Uterus (tissue), 4 donors: ENCODE results near the gene INPP5B. TPM values are rescaled to one million over a fixed set of nuclear protein-coding genes. Genes with fewer than 3 reads are reported as not detected.
"Not testable (repeated sequence)": the region's sequence is repeated elsewhere in the genome, so short reads cannot be mapped to it uniquely, and the experiment has no call there.

ENCODE experiments used
- DNase-seq, 2 donors: peaks; one replicate each; pipeline ENCODE4 v3.0.0-alpha.2; 2019 to 2020
- H3K27ac ChIP-seq, 2 donors: fragments of 200-600 bp; sonication (generic); 1 replicate in 1 of 2; 2 replicates in 1 of 2; pipeline ENCODE4 v1.5.1; 2016 to 2018
- H3K27me3 ChIP-seq, 2 donors: fragments of 200-600 bp; sonication (generic); one replicate each; pipeline ENCODE4 v1.5.1; 2018 to 2019; ENCODE audit warnings: control low read depth in 1 of 2
- H3K36me3 ChIP-seq, 2 donors: fragments of 200-600 bp; sonication (generic); one replicate each; pipeline ENCODE4 v1.5.1; 2019; ENCODE audit warnings: control low read depth in 1 of 2
- H3K4me1 ChIP-seq, 2 donors: fragments of 200-600 bp; sonication (generic); one replicate each; pipeline ENCODE4 v1.5.1; 2018 to 2019; ENCODE audit warnings: control low read depth in 1 of 2
- H3K4me3 ChIP-seq, 2 donors: fragments of 200-600 bp; sonication (generic); 1 replicate in 1 of 2; 2 replicates in 1 of 2; pipeline ENCODE4 v1.5.1; 2018 to 2019; ENCODE audit warnings: mild to moderate bottlenecking in 1 of 2
- H3K9me3 ChIP-seq, 2 donors: fragments of 200-600 bp; sonication (generic); one replicate each; pipeline ENCODE4 v1.5.1; 2019; ENCODE audit warnings: control low read depth in 1 of 2
- POLR2A ChIP-seq, 2 donors: fragments of 450-650 bp; IDR thresholded peaks; one replicate each; pipeline ENCODE4 v1.6.1; 2016; ENCODE audit warnings: antibody characterized with exemption in 2 of 2, mild to moderate bottlenecking in 1 of 2, moderate library complexity in 1 of 2
- intact Hi-C: fragments of 100-400 bp; cut with DNase I; formaldehyde crosslinking; loops from one replicate; pipeline ENCODE4 v1.15.1; 2023; ENCODE audit warnings: low total_unique reads
- total RNA-seq, 4 donors: library from RNA; depleted of rRNA in 3 of 4; stranded (reverse); fragments of >200 nt in 3 of 4; gene quantifications; one replicate each; pipeline versions ENCODE4 v1.1.0 to v1.2.4, GENCODE V29; 2014 to 2023
- TF ChIP-seq, protein P1 (sequence below), 4 experiments: fragments of 200-600 bp in 2 of 4; fragments of 450-650 bp in 2 of 4; sonication (generic) in 2 of 4; IDR thresholded peaks; one replicate each; pipeline ENCODE4 v1.5.1; 2016 to 2019; ENCODE audit warnings: antibody characterized with exemption in 4 of 4, mild to moderate bottlenecking in 2 of 4, moderate library complexity in 1 of 4
- donor health status: DM: yes; HTN: yes; CAD: no.

The INPP5B gene
- total RNA-seq, 4 donors from 2014 or later: 20.2 to 79.4 (median 46.8) TPM

DNA sequence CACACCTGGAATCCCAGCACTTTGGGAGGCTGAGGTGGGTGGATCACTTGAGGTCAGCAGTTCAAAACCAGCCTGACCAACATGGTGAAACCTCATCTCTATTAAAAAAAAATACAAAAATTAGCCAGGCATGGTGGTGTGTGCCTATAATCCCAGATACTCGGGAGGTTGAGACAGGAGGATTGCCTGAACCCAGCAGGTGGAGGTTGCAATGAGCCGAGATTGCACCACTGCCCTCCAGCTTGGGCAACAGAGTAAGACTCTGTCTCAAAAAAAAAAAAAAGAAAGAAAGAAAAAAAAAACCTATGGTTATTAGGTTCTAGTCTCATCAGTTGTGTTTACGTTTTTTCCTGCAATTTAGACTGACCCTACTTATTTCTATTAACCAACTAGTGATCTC lies 40.3 kb downstream of the INPP5B start:
- intact Hi-C loops, H3K27ac ChIP-seq: not testable (repeated sequence)

DNA sequence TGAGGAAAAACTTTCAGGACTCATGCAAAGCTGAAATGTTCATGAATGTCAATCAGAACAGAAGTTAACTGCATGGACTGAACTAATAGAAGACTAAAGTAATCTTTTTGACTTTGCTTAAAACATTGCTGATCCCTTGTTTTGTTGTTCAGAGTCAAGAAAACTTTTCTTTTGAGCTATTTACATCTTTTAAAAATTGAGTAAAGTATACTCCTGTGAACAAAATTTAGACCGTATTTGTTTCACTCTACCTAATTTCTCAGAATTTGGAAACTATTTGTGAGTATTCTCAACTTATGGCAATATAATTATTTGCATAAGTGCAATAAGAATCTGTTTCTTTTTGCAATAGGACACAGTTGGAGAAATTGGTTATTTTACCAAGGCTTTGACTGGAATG lies 41.1 kb downstream of the INPP5B start:
- Histone ChIP-seq H3K27ac (no peak overlapping the region), H3K4me3 (no peak overlapping the region), H3K4me1 (no peaks in the 10 kb centered on the region), H3K27me3 (no peaks in the 10 kb centered on the region), H3K9me3 (no peaks in the 10 kb centered on the region), H3K36me3 (no peaks in the 10 kb centered on the region)
- DNase-seq: no peak
- TF ChIP-seq, protein P1, sequence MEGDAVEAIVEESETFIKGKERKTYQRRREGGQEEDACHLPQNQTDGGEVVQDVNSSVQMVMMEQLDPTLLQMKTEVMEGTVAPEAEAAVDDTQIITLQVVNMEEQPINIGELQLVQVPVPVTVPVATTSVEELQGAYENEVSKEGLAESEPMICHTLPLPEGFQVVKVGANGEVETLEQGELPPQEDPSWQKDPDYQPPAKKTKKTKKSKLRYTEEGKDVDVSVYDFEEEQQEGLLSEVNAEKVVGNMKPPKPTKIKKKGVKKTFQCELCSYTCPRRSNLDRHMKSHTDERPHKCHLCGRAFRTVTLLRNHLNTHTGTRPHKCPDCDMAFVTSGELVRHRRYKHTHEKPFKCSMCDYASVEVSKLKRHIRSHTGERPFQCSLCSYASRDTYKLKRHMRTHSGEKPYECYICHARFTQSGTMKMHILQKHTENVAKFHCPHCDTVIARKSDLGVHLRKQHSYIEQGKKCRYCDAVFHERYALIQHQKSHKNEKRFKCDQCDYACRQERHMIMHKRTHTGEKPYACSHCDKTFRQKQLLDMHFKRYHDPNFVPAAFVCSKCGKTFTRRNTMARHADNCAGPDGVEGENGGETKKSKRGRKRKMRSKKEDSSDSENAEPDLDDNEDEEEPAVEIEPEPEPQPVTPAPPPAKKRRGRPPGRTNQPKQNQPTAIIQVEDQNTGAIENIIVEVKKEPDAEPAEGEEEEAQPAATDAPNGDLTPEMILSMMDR (IDR thresholded peaks at IDR 0.05): no peak
- TF ChIP-seq POLR2A (IDR thresholded peaks at IDR 0.05): no peak
- intact Hi-C loops: no loop called here

More for the DNA sequence above, 40.3 kb downstream of the INPP5B start:
- H3K27me3 ChIP-seq, H3K4me1 ChIP-seq, H3K9me3 ChIP-seq, DNase-seq, H3K4me3 ChIP-seq, H3K36me3 ChIP-seq: not testable (repeated sequence)

DNA sequence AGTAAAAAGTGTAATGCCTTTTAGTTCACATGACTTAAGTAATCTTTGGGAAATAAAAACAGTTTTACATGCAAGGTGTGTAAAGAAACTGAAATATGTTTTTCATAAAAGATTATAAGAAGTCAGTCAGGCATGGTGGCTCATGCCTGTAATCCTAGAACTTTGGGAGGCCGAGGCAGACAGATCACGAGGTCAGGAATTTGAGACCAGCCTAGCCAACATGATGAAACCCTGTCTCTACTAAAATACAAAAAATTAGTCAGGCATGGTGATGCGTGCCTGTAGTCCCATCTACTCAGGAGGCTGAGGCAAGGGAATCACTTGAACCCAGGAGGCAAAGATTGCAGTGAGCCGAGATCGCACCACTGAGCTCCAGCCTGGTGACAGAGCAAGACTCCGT lies 42.9 kb downstream of the INPP5B start:
- H3K9me3 ChIP-seq, H3K4me1 ChIP-seq, DNase-seq, H3K4me3 ChIP-seq, H3K36me3 ChIP-seq, H3K27ac ChIP-seq, intact Hi-C loops, H3K27me3 ChIP-seq: not testable (repeated sequence)

DNA sequence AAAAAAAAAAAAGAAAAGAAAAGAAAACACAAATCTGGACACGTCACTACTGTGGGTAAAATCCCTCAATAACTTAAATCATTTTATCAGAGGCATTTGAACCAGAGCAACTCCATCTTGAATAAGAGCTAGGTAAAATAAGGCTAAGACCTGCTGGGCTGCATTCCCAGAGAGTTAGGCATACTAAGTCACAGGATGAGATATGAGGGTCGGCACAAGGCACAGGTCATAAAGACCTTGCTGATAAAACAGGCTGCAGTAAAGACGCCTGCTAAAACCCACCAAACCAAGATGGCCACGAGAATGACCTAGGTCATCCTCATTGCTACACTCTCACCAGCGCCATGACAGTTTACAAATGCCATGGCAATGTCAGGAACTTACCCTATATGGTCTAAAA lies 43.9 kb downstream of the INPP5B start:
- Histone ChIP-seq H3K4me3 (no peak overlapping the region), H3K4me1 (no peaks in the 10 kb centered on the region), H3K36me3 (no peaks in the 10 kb centered on the region), H3K27me3 (no peaks in the 10 kb centered on the region), H3K27ac (no peak overlapping the region), H3K9me3 (no peaks in the 10 kb centered on the region)
- TF ChIP-seq, protein P1 (IDR thresholded peaks at IDR 0.05): no peak
- no peak for TF ChIP-seq POLR2A (IDR thresholded peaks at IDR 0.05)
- intact Hi-C loops: no loop called here
- no peak for DNase-seq

DNA sequence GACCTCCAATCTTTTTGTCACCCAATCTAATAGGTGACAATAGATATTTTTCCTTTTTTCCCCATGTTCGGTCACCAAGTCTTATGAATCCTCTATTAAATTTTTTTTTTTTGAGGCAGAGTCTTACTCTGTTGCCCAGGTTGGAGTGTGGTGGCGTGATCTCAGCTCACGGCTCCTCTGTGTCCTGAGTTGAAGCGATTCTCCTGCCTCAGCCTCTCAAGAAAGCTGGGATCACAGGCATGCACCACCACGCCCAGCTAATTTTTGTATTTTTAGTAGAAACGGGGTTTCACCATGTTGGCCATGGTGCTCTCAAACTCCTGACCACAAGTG lies 45.0 kb downstream of the INPP5B start:
- Histone ChIP-seq H3K9me3 (no peaks in the 10 kb centered on the region), H3K27me3 (no peaks in the 10 kb centered on the region), H3K4me1 (no peaks in the 10 kb centered on the region), H3K4me3 (no peak overlapping the region), H3K27ac (no peak overlapping the region), H3K36me3 (no peaks in the 10 kb centered on the region)
- intact Hi-C loops: no loop called here
- DNase-seq: no peak
- no peak for TF ChIP-seq POLR2A (IDR thresholded peaks at IDR 0.05)
- TF ChIP-seq, protein P1 (IDR thresholded peaks at IDR 0.05): no peak

DNA sequence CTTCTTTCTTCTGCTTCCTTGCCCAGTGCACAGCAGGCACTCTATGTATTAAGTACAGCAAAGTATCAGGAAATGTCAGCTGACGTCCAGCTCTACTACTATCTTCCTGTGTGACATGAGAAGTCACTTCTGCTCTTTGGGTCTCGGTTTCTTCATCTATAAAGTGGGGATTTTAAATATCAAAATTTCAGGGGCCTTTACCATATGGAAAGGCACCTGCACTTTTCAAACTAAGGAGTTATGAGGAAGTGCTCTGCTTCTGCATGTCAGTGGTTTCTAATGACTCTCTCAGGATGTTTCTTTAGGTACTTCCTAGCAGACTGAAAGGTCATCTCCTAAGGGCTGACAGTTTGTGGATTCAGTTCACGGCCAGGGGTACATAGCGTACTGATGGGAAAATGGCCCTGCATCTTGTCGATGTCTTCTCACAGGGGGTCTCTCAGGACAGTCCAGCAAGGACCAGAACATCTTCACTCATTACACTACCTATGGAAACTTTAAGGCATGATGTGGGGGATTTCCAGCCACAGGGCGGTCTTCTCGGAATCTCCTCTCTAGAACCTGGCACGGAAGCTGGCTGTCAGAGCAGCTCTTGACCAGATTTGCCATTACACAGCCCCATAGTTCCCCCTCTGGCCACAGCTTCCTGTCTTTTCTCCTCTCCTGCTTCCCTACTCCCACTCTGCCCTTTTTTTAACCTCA lies 45.5 kb downstream of the INPP5B start:
- H3K4me3 ChIP-seq: no peak overlapping the region
- H3K4me1 ChIP-seq: no peaks in the 10 kb centered on the region
- intact Hi-C loops: no loop called here
- DNase-seq: no peak
- H3K36me3 ChIP-seq: no peaks in the 10 kb centered on the region
- H3K27me3 ChIP-seq: no peaks in the 10 kb centered on the region
- no peak overlapping the region for H3K27ac ChIP-seq
- TF ChIP-seq, protein P1 (IDR thresholded peaks at IDR 0.05): no peak
- no peak for TF ChIP-seq POLR2A (IDR thresholded peaks at IDR 0.05)
- H3K9me3 ChIP-seq: no peaks in the 10 kb centered on the region

DNA sequence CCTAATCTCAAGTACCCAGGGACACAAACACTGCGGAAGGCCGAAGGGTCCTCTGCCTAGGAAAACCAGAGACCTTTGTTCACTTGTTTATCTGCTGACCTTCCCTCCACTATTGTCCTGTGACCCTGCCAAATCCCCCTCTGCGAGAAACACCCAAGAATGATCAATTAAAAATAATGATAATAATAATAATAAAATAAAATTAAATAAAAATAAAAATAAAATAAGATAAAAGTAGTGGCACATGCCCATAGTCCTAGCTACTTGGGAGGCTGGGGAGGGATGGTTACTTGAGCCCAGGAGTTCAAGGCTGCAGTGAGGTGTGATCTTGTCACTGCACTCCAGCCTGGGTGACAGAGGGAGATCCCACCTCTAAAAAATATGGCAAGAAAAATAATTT lies 49.3 kb downstream of the INPP5B start:
- H3K36me3 ChIP-seq, H3K27ac ChIP-seq, H3K9me3 ChIP-seq, H3K4me1 ChIP-seq, DNase-seq, H3K27me3 ChIP-seq, intact Hi-C loops, H3K4me3 ChIP-seq: not testable (repeated sequence)
